Measurements from ENCODE around the gene ANHX.

Gene ANHX

GRCh38 chr12:133202493-133203343 is 33.0 kb downstream of the ANHX start:
- DNase-seq (ENCODE audit: low spot score): no peak

- no peak for DNase-seq (ENCODE audit: low spot score)
Observed at GRCh38 chr12:133201888-133202287, 33.8 kb downstream of the ANHX start.

GRCh38 chr12:133192847-133193246 is 42.8 kb downstream of the ANHX start:
- DNase-seq (ENCODE audit: low spot score): no peak

- DNase-seq (ENCODE audit: low spot score): no peak
Observed at GRCh38 chr12:133190176-133190575, 45.5 kb downstream of the ANHX start.

- peak; percentile 56 for DNase-seq (ENCODE audit: low spot score)
Observed at GRCh38 chr12:133181238-133181959, 54.3 kb downstream of the ANHX start, which contains the start of gene ZNF268. TSS of gene ZNF268 (plus strand) at chr12:133181495. CDS start at chr12:133181998, 503 bp downstream.

GRCh38 chr12:133180669-133181068 is 55.0 kb downstream of the ANHX start:
- DNase-seq (ENCODE audit: low spot score): no peak

- no peak for DNase-seq (ENCODE audit: low spot score)
Observed at GRCh38 chr12:133174901-133175300, 60.8 kb downstream of the ANHX start.

- DNase-seq (ENCODE audit: low spot score): no peak
Observed at GRCh38 chr12:133172491-133172890, 63.2 kb downstream of the ANHX start.

All from LoVo (cell line).